Omental fat pad (tissue), 4 donors: Measurements from ENCODE around the gene OR9A4. TPM values are rescaled to one million over a fixed set of nuclear protein-coding genes. Genes with fewer than 3 reads are reported as not detected.
"Not testable (repeated sequence)": the region's sequence is repeated elsewhere in the genome, so short reads cannot be mapped to it uniquely, and the experiment has no call there.

Experiments used
- ATAC-seq: fragments of 150-250 bp; one replicate; pipeline ENCODE4 v1.9.1; 2016; ENCODE audit warnings: mild to moderate bottlenecking, moderate library complexity; ENCODE audit not compliant: low FRiP score
- DNase-seq: peaks from one replicate; pipeline ENCODE4 v3.0.0-alpha.2; 2019; ENCODE audit warnings: low spot score
- total RNA-seq, 4 donors: library from RNA; depleted of rRNA; stranded (reverse); fragments of >200 nt; gene quantifications; one replicate each; pipeline ENCODE4 v1.1.0, GENCODE V29; 2016
- TF ChIP-seq, protein P1 (sequence below), 3 donors: fragments of 450-650 bp; IDR thresholded peaks; one replicate each; pipeline ENCODE4 v1.5.1; 2016 to 2017; ENCODE audit warnings: antibody characterized with exemption in 3 of 3, mild to moderate bottlenecking in 3 of 3, moderate library complexity in 2 of 3

Gene OR9A4
- total RNA-seq, 4 donors from 2014 or later, result 0.95 TPM; not detected in 3

DNA sequence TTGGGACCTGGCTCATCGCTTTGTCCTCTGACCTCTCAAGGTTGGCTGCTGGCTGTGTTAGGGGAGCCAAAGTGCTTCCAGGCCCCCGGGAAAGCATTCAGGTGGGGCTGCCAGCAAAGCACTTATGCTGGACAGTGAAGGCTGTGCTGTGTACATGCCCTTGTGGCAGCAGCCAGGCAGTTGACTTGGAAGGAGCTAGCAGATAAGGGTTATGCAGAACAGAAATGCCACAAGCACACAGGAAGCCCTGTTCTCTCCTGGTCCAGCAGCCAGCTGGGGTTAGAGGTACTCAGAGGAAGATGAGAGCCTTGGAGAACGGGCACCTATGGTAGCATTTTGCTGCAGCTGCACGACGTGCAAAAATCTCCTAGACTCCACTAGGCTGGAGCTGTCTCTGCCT lies 35.2 kb upstream of the OR9A4 start:
- TF ChIP-seq, protein P1, sequence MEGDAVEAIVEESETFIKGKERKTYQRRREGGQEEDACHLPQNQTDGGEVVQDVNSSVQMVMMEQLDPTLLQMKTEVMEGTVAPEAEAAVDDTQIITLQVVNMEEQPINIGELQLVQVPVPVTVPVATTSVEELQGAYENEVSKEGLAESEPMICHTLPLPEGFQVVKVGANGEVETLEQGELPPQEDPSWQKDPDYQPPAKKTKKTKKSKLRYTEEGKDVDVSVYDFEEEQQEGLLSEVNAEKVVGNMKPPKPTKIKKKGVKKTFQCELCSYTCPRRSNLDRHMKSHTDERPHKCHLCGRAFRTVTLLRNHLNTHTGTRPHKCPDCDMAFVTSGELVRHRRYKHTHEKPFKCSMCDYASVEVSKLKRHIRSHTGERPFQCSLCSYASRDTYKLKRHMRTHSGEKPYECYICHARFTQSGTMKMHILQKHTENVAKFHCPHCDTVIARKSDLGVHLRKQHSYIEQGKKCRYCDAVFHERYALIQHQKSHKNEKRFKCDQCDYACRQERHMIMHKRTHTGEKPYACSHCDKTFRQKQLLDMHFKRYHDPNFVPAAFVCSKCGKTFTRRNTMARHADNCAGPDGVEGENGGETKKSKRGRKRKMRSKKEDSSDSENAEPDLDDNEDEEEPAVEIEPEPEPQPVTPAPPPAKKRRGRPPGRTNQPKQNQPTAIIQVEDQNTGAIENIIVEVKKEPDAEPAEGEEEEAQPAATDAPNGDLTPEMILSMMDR (IDR thresholded peaks at IDR 0.05), result no peak
- ATAC-seq, result no peak

DNA sequence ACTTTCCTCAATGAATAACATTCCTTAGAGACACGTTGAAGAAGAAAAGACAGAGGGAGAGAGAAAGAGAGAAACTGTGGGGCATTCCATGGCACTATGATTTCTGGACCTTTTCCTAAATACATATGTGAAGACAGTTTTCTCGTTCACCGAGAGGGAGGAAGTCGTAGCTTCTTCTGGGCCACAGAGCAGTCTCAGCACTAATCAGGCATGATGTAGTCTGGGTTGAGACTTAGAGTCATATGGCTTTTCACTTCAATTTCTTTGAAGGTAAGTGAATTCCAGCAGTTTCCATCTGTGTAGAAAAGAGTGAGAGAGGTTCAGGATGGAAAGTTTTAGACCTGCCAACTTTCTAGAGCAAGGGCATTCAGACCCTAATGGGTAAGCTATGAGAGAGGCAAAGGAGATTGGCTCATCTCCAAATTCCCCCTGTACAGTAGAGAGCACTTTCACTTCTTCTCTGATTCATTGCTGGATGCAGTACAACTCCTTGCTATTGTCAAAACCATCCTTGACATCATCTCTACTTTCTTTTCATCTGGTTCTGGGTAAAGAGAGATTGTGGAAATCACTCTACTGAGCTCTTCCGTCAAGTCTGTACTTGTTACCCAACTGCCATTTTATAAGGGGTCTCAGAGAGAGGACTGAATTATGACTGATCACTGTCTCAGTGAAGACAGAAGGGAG lies 31.5 kb upstream of the OR9A4 start:
- ATAC-seq (no peak), DNase-seq (no peak)
- TF ChIP-seq, protein P1 (IDR thresholded peaks at IDR 0.05), result no peak

More for the DNA sequence above, 35.2 kb upstream of the OR9A4 start:
- no peak for DNase-seq

DNA sequence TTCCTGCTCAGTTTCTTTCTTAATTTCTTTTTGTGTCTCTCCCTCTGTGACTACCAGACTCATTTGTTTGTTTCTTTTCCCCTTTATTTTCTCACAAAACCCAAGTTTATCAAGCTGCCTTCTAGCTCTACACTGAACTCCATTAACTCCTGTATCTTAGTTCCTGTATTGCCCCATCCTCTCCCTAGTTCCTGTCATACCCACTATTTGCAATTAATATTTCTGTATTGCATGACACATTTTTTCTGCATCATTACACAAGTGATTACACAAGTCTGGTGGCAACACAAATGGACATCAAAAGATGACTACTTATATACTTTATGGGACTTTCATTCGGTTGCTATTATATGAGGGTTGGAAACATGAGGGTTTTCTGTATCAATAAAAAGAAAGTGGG lies 26.9 kb upstream of the OR9A4 start:
- ATAC-seq, result no peak

DNA sequence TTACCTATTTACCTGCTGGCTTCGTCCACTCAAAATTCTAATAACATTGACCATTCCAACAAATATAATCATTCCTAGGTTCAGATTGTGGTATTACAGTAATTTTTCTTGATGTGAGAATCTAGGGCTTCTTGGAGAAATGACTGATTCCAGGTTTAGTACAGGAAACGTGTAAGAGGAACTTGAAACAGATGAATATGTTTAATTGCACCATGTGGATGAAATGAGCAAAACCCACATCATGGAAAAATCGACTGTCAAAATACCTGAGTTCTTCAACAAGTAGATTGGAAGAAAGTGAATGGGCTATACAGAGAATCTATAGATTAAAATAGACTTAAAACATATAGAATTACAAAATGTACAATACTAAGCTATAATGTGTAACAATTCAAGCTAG lies 24.9 kb upstream of the OR9A4 start:
- TF ChIP-seq, protein P1 (IDR thresholded peaks at IDR 0.05), result no peak
- DNase-seq, result no peak
- ATAC-seq, result no peak

More for the DNA sequence above, 26.9 kb upstream of the OR9A4 start:
- TF ChIP-seq, protein P1 (IDR thresholded peaks at IDR 0.05), result no peak
- no peak for DNase-seq

DNA sequence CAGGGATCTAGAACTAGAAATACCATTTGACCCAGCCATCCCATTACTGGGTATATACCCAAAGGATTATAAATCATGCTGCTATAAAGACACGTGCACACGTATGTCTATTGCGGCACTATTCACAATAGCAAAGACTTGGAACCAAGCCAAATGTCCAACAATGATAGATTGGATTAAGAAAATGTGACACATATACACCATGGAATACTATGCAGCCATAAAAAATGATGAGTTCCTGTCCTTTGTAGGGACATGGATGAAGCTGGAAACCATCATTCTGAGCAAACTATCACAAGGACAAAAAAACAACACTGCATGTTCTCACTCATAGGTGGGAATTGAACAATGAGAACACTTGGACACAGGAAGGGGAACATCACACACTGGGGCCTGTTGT lies 16.8 kb upstream of the OR9A4 start:
- ATAC-seq, DNase-seq: not testable (repeated sequence)

DNA sequence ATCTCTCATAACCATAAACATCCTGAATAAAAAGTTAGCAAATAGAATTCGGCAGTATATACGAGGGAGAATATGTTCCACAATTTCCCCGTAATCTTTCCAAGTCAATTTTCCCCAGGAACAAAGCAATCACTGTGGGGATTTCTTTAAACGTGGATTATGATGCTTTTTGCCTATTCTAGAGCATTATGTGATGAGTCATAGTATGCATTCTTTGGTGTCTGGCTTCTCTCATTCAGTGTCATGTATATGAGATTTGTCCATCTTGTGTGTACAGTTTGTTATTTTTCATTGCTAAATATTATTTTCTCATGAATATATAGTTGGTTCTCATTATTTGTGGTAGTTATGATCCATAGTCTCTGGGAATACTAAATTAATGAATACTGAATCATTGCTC lies 9.9 kb upstream of the OR9A4 start:
- ATAC-seq (no peak), DNase-seq (no peak)
- TF ChIP-seq, protein P1 (IDR thresholded peaks at IDR 0.05), result no peak

DNA sequence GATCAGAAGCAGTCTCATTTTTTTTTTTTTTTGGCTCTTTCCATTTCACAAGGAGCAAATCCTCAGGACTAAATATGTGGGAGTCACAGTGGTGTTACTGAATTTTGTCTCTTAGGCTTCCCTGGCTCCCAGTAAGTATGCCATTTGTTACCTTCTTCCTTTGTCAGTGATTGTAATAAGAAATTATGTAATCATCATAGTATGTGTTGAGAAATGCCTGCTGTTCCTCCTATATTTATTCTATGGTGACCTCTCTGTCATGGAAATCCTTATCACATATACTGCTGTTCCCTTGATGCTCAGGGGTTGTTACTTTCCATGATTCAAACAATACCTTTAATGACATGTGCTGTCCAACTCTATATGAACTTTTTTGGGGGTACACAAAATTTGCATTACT lies 4.8 kb upstream of the OR9A4 start:
- ATAC-seq, result no peak
- TF ChIP-seq, protein P1 (IDR thresholded peaks at IDR 0.05), result no peak
- no peak for DNase-seq
